IgD-negative memory B cell (primary cell): ENCODE data around the gene MRC2. TPM values are rescaled to one million over a fixed set of nuclear protein-coding genes. Genes with fewer than 3 reads are reported as not detected.
"Not testable (repeated sequence)": the region's sequence is repeated elsewhere in the genome, so short reads cannot be mapped to it uniquely, and the experiment has no call there.

Experiments used
- H3K27ac Mint-ChIP-seq, 3 donors: one replicate each; pipeline ENCODE4 v1.8.0; 2020 to 2022; ENCODE audit warnings: mild to moderate bottlenecking in 3 of 3, mixed read lengths in 3 of 3, moderate library complexity in 1 of 3
- H3K27me3 Mint-ChIP-seq: one replicate; pipeline ENCODE4 v1.8.0; 2021; ENCODE audit warnings: mixed read lengths
- H3K36me3 Mint-ChIP-seq: one replicate; pipeline ENCODE4 v1.8.0; 2020; ENCODE audit warnings: mild to moderate bottlenecking, mixed read lengths
- H3K4me1 Mint-ChIP-seq, 3 donors: one replicate each; pipeline ENCODE4 v1.8.0; 2020 to 2022; ENCODE audit warnings: mixed read lengths in 3 of 3, mild to moderate bottlenecking in 1 of 3
- H3K4me3 Mint-ChIP-seq, 4 donors: one replicate each; pipeline ENCODE4 v1.8.0; 2020 to 2022; ENCODE audit warnings: mild to moderate bottlenecking in 4 of 4, mixed read lengths in 4 of 4, moderate library complexity in 3 of 4
- H3K9me3 Mint-ChIP-seq, 3 donors: one replicate each; pipeline ENCODE4 v1.8.0; 2020 to 2021; ENCODE audit warnings: mixed read lengths in 3 of 3, mild to moderate bottlenecking in 1 of 3
- polyA plus RNA-seq: library from polyadenylated mRNA; unstranded; fragments of 300-500 nt; fragmentation: Illumina TruSeq; gene quantifications from one replicate; pipeline ENCODE4 v1.2.3, GENCODE V29; 2021

Gene MRC2
- polyA plus RNA-seq: 0.24 TPM

GRCh38 chr17:62627219-62627903 is at the start of gene MRC2:
TSS of gene MRC2 (plus strand) at chr17:62627670. CDS start at chr17:62627803, 133 bp downstream.
- Mint-ChIP-seq H3K9me3 (no peaks in the 10 kb centered on the region), H3K36me3 (peaks cover 4% of the 10 kb centered on the region), H3K27ac (no peak within 1 kb of the TSS), H3K27me3 (peaks cover 22% of the 10 kb centered on the region), H3K4me3 (peak within 1 kb of the TSS in 3 of 4 donors; percentile 64 to 77 (median 74)), H3K4me1 (peaks cover 0 to 6% (median 5%) of the 10 kb centered on the region in 3 donors)

GRCh38 chr17:62578757-62579487 is 48.5 kb upstream of the MRC2 start:
- H3K9me3 Mint-ChIP-seq: no peaks in the 10 kb centered on the region
- no peaks in the 10 kb centered on the region for H3K27me3 Mint-ChIP-seq
- no peak overlapping the region for H3K27ac Mint-ChIP-seq
- H3K36me3 Mint-ChIP-seq: peaks cover 4% of the 10 kb centered on the region
- H3K4me3 Mint-ChIP-seq: no peak overlapping the region
- H3K4me1 Mint-ChIP-seq: no peaks in the 10 kb centered on the region

GRCh38 chr17:62580947-62581346 is 46.5 kb upstream of the MRC2 start:
- Mint-ChIP-seq H3K27me3 (no peaks in the 10 kb centered on the region), H3K9me3 (no peaks in the 10 kb centered on the region), H3K4me1 (no peaks in the 10 kb centered on the region), H3K27ac (no peak overlapping the region), H3K36me3 (peaks cover 4% of the 10 kb centered on the region), H3K4me3 (no peak overlapping the region)

- Mint-ChIP-seq H3K27ac (no peak overlapping the region), H3K27me3 (no peaks in the 10 kb centered on the region), H3K4me3 (no peak overlapping the region), H3K9me3 (no peaks in the 10 kb centered on the region), H3K36me3 (peaks cover 2% of the 10 kb centered on the region), H3K4me1 (no peaks in the 10 kb centered on the region)
Observed at GRCh38 chr17:62581764-62582163, 45.7 kb upstream of the MRC2 start.

- no peaks in the 10 kb centered on the region for H3K27me3 Mint-ChIP-seq
- H3K4me1 Mint-ChIP-seq: no peaks in the 10 kb centered on the region
- no peak overlapping the region for H3K4me3 Mint-ChIP-seq
- no peak overlapping the region for H3K27ac Mint-ChIP-seq
- no peaks in the 10 kb centered on the region for H3K9me3 Mint-ChIP-seq
- peaks cover 1% of the 10 kb centered on the region for H3K36me3 Mint-ChIP-seq
Observed at GRCh38 chr17:62587554-62587953, 39.9 kb upstream of the MRC2 start.

GRCh38 chr17:62588109-62588508 is 39.4 kb upstream of the MRC2 start:
- Mint-ChIP-seq H3K27ac (peak overlapping the region in 1 of 3 donors; percentile 60), H3K9me3 (no peaks in the 10 kb centered on the region), H3K27me3 (no peaks in the 10 kb centered on the region), H3K4me1 (no peaks in the 10 kb centered on the region), H3K36me3 (peaks cover 1% of the 10 kb centered on the region), H3K4me3 (no peak overlapping the region)

- H3K9me3 Mint-ChIP-seq: no peaks in the 10 kb centered on the region
- H3K4me3 Mint-ChIP-seq: no peak overlapping the region
- H3K36me3 Mint-ChIP-seq: peaks cover 4% of the 10 kb centered on the region
- peak overlapping the region in 1 of 3 donors; percentile 28 for H3K27ac Mint-ChIP-seq
- H3K27me3 Mint-ChIP-seq: no peaks in the 10 kb centered on the region
- no peaks in the 10 kb centered on the region for H3K4me1 Mint-ChIP-seq
Observed at GRCh38 chr17:62591333-62591732, 36.1 kb upstream of the MRC2 start.

- not testable (repeated sequence) for H3K4me3 Mint-ChIP-seq, H3K36me3 Mint-ChIP-seq, H3K9me3 Mint-ChIP-seq, H3K27ac Mint-ChIP-seq, H3K27me3 Mint-ChIP-seq, H3K4me1 Mint-ChIP-seq
Observed at GRCh38 chr17:62591822-62592221, 35.6 kb upstream of the MRC2 start.

- Mint-ChIP-seq H3K27me3 (no peaks in the 10 kb centered on the region), H3K36me3 (peaks cover 12% of the 10 kb centered on the region), H3K9me3 (peaks cover 0 to 3% (median 0%) of the 10 kb centered on the region in 3 donors), H3K27ac (no peak overlapping the region), H3K4me3 (no peak overlapping the region), H3K4me1 (no peaks in the 10 kb centered on the region)
Observed at GRCh38 chr17:62592341-62593099, 35.0 kb upstream of the MRC2 start.

GRCh38 chr17:62595484-62595883 is 32.0 kb upstream of the MRC2 start:
- Mint-ChIP-seq H3K27me3 (no peaks in the 10 kb centered on the region), H3K9me3 (peaks cover 0 to 3% (median 0%) of the 10 kb centered on the region in 3 donors), H3K4me3 (no peak overlapping the region), H3K36me3 (peaks cover 11% of the 10 kb centered on the region), H3K4me1 (no peaks in the 10 kb centered on the region), H3K27ac (no peak overlapping the region)

GRCh38 chr17:62596662-62597061 is 30.8 kb upstream of the MRC2 start:
- Mint-ChIP-seq H3K9me3 (peaks cover 0 to 3% (median 0%) of the 10 kb centered on the region in 3 donors), H3K4me3 (no peak overlapping the region), H3K36me3 (peaks cover 11% of the 10 kb centered on the region), H3K4me1 (no peaks in the 10 kb centered on the region), H3K27ac (peak overlapping the region in 1 of 3 donors; percentile 51), H3K27me3 (no peaks in the 10 kb centered on the region)

GRCh38 chr17:62597150-62597549 is 30.3 kb upstream of the MRC2 start:
- no peak overlapping the region for H3K4me3 Mint-ChIP-seq
- H3K9me3 Mint-ChIP-seq: peaks cover 0 to 3% (median 0%) of the 10 kb centered on the region in 3 donors
- no peaks in the 10 kb centered on the region for H3K4me1 Mint-ChIP-seq
- H3K36me3 Mint-ChIP-seq: peaks cover 11% of the 10 kb centered on the region
- no peak overlapping the region for H3K27ac Mint-ChIP-seq
- no peaks in the 10 kb centered on the region for H3K27me3 Mint-ChIP-seq

- Mint-ChIP-seq H3K27me3 (no peaks in the 10 kb centered on the region), H3K4me1 (no peaks in the 10 kb centered on the region), H3K4me3 (no peak overlapping the region), H3K36me3 (peaks cover 15% of the 10 kb centered on the region), H3K9me3 (peaks cover 0 to 3% (median 0%) of the 10 kb centered on the region in 3 donors), H3K27ac (no peak overlapping the region)
Observed at GRCh38 chr17:62597920-62598319, 29.6 kb upstream of the MRC2 start.

- H3K9me3 Mint-ChIP-seq: peaks cover 0 to 3% (median 0%) of the 10 kb centered on the region in 3 donors
- H3K27me3 Mint-ChIP-seq: no peaks in the 10 kb centered on the region
- no peak overlapping the region for H3K4me3 Mint-ChIP-seq
- H3K36me3 Mint-ChIP-seq: peaks cover 16% of the 10 kb centered on the region
- no peaks in the 10 kb centered on the region for H3K4me1 Mint-ChIP-seq
- no peak overlapping the region for H3K27ac Mint-ChIP-seq
Observed at GRCh38 chr17:62599964-62600657, 27.4 kb upstream of the MRC2 start.

- Mint-ChIP-seq H3K27ac (no peak overlapping the region), H3K27me3 (no peaks in the 10 kb centered on the region), H3K9me3 (peaks cover 0 to 3% (median 0%) of the 10 kb centered on the region in 3 donors), H3K4me1 (no peaks in the 10 kb centered on the region), H3K36me3 (peaks cover 19% of the 10 kb centered on the region), H3K4me3 (no peak overlapping the region)
Observed at GRCh38 chr17:62600805-62601204, 26.7 kb upstream of the MRC2 start.
